ENCODE data around the gene GFOD1.

DNA sequence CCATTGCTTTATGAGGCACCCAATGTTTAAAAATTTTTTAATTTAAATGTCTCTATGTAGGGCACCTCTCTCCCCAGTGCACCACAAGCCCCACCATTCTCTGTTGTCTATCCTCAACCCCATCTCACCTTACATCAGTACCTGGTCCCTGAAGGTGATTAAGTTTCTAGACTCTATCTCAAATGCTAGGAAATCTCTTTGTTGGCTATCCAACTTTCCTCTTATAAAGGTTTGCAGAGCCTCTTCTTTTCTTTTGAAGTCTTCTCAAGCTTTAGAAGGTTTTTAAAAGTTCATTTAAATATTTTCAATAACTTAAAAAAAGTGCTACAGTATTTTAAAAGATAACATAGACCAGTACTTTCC lies 82.5 kb downstream of the GFOD1 start:
- TF ChIP-seq, protein P1, sequence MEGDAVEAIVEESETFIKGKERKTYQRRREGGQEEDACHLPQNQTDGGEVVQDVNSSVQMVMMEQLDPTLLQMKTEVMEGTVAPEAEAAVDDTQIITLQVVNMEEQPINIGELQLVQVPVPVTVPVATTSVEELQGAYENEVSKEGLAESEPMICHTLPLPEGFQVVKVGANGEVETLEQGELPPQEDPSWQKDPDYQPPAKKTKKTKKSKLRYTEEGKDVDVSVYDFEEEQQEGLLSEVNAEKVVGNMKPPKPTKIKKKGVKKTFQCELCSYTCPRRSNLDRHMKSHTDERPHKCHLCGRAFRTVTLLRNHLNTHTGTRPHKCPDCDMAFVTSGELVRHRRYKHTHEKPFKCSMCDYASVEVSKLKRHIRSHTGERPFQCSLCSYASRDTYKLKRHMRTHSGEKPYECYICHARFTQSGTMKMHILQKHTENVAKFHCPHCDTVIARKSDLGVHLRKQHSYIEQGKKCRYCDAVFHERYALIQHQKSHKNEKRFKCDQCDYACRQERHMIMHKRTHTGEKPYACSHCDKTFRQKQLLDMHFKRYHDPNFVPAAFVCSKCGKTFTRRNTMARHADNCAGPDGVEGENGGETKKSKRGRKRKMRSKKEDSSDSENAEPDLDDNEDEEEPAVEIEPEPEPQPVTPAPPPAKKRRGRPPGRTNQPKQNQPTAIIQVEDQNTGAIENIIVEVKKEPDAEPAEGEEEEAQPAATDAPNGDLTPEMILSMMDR (IDR thresholded peaks at IDR 0.05): no peak
- TF ChIP-seq POLR2A (IDR thresholded peaks at IDR 0.05): no peak

Data from esophagus squamous epithelium (tissue), 4 donors.